Measurements from ENCODE around the gene EFTUD2.

EFTUD2 gene

GRCh38 chr17:44910231-44911106, 11.2 kb upstream of the EFTUD2 start:
- DNase-seq: no peak

DNA sequence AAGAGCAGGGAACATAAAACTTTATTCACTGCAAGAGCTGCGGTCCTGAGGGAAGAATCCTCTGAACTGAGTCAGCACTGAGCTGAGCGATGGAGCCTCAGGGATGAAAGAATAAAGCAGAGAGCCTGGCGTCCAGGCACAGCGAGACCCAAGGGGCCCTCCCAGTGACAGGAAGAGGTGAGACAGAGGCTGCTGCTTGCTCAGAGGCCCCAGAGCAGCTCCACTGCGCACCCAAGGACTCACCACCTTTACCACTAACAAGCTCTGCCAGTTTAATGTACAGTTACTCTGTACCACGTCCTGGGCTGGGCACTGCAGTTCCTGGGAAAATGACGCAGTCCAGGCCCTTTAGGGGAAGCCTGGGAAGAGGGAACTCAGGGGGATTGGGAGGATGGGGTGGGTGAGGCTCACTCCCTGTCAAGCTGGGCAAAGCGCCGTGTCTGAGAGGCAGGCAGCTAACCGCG, 10.5 kb upstream of the EFTUD2 start:
- no peak for DNase-seq

GRCh38 chr17:44908761-44909326, 9.6 kb upstream of the EFTUD2 start:
- DNase-seq: no peak

DNA sequence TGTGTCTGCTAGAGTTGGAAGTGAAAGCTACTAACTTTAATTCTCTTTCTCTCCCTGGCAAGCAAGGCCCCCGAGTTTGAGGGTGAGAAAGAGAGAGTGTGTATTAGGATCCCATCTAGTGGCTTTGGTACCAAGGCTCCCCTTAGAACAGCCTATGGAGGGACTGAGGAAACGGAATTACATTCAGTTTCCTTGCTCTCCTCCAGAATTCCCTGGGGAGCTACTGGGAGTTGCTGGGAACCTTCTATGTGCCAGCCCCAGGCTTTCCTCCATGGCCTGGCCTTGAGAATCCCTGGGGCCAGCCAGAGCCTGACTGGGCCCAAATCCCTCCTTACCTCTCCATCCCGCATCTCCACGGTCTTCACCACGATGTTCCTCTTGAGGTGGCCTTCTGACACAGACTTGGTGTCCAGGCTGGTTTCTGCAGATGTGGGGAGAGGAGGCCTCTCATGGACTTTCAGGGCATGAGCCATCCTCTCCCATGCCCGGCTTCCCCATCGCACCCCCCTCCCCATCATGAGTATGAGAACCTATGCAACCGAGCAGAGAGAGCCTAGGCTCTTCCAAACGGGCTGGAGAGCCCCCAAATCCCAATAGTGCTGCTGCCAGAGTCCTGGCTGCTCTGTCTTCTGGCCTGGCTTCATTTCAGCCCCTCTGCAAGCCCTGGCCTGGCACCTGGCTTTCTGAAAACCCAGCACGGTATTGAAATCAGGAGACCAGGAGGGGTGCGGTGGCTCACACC, 8.7 kb upstream of the EFTUD2 start:
- DNase-seq: no peak

DNA sequence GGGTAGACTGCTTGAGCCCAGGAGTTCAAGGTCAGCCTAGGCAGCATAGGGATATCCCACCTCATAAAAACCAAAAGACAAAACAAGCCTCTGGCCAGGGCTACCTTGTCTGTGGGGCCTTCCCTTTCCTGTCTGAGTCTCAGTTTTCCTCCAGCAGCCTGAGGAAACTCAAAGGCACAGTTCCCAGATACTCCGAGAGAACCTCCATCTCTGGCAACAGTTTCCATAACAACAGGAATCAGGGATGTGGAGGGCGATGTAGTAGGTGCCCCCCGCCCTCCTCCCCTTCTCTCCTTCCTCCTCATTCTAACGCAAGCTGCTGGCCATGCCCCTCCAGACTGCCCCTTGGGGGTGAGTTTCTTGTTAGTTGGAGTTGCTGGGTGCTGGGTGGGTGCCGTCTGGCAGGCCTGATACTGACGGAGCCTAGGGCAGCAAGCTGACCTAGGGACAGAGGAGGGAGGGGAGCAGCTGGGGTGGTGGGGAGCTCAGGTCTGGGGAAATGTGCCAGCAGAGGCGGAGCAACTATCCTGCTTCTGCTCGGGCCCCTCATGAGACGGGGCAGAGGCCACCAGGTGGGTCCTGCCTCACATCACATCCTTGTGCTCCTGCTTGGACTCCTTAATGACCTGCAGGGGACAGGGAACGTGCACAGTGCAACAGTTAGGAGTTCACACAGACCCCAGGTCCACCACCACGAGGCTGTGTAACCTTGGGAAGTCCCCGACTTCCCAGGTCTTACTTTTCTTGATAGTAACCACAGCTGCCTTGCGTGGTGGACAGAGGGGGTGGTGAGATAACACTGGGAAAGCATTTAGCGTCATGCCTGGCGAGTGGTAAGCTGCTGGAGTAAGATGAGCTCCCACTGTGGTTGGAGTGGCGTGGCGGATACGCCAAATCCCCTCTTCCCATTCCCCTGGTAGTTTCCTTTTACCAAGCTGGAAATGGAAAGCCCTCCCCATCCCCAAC, 7.8 kb upstream of the EFTUD2 start:
- no peak for DNase-seq

DNA sequence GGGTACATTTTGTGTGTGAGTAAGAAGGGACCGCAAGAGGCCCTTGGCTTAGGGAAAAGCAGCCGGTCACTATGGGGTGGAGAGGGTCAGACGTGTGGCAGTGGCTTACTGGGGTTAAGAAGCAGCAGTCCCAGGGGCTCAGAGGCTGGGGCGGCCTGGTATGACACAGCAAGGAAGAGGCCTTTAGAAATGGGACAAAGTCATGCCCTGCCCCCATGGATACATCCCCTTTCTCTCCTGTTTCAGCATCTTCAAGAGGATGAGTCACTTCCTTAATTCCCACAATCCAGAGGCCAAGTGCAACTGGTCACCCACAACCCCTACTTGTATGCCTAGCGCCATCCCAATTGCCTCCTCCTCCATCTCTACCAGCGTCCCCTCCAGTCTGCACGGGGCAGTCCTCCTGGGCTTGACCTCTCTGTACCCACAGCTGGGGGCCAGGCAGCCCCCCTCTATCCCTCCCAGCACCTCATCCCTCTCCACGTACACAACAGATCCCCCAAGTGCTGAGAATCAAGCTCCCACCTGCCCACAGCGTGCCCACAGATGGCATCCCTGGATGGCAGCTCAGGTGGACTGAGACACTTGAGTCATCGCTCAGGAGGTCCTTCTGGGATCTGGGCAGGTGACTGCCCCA, 6.9 kb upstream of the EFTUD2 start:
- DNase-seq: no peak

DNA sequence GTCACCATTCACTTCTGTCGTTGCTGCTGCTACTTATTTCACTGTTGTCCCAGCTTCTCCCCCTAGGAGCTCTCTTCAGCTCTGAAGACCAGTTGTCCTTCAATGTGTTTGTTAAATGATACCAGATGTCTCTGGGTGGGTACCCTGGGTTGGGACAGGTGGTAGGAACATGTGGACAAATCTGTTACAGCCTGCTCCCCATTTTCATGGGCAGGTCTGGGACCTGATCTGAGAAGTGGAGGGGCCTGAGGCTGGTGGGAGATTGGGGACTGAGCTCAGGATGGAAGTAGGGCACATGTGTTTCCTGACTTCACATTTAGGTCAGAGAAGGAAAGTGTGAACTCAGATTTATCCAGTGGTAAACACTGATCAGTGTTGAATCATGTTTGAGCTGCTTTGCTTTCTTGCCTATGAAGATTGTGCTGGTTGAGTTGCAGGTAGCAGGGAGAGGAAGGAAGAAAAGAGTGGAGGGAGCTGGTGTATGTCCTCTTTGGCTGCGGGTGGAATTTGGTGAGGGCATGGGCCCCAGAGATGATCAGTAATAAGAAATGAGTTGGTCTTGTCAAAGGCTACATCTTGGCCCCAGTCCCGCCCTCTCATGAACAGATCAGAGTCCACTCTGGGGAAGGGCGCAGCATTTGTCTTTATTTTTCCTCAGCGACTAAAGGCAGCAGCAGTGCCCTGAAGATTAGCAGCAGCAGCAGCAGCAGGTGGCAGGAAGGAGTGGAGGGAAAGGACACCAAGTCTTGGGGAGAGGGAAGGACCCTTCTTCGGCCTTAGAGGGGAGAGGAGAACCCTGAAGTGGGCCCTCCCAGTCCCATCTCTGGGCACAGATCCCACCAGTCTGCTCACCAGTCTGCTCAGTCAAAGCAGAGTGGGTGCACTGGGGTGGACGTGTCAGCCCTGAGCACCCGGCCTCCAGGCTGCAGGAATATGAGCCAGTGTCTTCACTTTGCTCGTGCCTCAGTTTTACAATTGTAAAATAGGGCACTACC, 6.1 kb upstream of the EFTUD2 start:
- no peak for DNase-seq

DNA sequence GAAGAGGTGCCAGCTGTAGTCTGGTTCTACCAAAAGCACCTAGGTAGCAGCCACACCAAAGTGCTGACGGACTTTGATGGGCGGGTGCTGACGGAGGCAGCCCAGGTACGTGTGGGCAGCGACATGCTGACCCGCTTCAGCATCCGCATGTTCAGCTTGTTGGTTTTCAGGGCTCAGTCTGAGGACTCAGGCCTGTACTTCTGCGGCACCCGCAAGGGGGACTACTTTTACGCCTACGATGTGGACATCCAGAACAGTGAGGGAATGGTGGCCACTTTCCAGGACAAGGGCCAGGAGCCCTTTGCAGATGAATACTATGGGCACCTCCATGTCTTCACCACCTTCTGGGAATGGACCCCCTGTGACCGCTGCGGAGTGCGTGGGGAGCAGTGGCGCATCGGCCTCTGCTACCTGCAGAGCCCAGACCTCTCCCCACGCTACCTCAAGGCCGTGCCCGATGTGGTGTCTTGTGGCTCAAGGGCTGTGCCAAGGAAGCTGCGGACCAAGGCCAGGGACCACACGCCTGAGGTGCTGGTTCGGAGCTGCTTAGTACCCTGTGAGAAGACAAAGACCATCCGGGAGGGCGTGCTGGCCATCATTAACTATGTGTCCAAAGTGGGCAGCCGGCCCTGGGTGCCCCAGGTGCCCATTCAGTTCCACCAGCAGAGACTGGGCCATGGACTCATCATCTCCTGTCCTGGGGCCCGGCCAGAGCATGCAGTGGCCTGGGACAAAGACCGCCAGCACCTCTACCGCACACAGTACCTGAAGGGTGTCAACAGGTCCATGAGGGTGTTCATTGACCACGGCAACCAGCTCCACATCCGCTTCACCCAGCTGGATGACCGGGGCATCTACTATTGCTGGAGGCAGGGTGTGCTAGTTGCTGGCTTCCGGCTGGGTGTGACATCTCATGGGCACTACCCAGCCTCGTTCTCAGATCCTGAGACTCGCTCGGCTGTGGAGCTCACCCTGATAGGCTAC, 5.0 kb upstream of the EFTUD2 start:
- DNase-seq: no peak

DNA sequence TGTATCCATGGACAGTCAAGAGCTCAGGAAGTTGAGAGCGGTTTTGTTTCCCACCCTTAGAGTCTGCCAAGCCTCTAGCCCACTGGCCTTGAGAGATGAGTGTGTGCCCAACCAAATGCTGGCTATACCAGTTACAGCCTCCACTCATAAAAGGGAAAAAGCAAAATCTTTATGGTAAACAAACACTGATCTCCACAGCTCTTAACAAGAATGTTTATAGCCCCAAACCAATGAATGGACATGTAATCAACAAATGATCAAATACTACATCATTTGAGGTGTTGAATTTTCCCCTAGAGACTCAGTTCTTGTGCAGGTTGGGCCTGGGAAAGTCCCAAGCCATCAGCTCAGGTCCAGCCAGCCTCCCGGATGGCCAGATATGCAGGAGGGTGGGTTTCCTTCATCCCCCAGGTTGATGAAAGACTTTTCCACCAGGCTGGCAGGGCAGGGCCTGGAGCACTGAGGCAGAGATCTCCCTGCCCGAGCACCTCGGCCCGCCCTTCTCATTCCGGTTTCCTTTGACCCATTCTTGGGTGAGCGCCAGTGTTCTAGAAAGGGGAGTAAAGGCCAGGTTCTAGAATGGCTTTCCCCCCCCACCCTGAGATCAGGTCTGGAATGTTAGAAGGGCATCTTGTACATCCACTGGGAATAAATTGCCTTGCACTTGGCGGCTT, 3.9 kb upstream of the EFTUD2 start:
- DNase-seq: no peak

DNA sequence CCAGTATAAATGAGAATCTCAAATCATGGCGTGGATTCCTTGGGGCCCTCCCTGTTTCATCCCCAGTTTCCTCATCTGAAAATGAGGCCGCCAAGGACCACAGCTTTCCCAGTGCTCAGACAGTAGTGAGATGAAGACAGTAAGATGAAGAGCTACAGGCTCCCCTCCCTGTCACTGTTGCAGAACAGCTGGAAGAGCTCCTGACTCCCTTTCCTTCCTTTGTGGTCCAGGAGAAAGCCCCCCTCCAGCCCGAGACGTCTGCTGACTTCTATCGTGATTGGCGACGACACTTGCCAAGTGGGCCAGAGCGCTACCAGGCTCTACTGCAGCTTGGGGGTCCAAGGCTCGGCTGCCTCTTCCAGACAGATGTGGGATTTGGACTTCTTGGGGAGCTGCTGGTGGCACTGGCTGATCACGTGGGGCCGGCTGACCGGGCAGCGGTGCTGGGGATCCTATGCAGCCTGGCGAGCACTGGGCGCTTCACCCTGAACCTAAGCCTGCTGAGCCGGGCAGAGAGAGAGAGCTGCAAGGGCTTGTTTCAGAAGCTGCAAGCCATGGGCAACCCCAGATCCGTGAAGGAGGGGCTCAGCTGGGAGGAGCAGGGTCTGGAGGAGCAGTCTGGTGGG, 3.0 kb upstream of the EFTUD2 start:
- no peak for DNase-seq

- peak; percentile 12 for DNase-seq
Observed at GRCh38 chr17:44901411-44901921, 2.2 kb upstream of the EFTUD2 start.

- no peak for DNase-seq
Observed at GRCh38 chr17:44900894-44901293, 1.6 kb upstream of the EFTUD2 start.

DNA sequence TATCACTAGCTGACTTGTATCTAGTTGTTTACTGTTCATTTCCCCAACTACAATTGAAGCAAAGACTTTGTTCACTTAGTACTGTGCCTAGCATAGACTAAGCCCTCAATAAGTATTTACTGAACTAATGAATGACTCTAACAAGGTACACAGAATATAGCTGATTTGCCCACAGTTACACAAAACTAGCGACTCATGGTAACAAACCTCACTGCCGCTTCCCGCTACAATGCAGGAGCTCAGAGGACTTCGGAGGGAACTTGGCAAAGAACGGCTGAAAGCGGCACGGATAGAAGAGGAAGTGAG, 524 bp downstream of the EFTUD2 start:
- DNase-seq: no peak

DNA sequence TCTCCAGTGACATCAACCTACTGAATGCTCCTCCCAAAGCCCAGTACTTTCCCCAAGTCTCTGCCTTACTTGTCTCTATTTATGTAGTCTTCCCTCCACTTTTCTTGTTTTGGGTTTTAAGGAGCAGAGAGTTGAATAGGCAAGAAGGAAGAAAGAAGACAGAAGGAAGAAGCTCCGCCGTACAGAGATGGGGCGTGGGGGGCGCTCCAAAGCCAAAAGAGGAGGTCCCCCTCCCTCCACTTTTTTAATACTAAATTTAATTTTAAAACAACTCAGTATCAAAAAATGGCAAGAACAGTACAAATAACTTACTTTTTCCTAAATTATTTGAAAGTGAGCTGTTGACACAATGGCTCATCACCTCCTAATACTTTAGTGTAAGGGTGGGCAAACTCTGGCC, 4.6 kb downstream of the EFTUD2 start:
- no peak for DNase-seq

DNA sequence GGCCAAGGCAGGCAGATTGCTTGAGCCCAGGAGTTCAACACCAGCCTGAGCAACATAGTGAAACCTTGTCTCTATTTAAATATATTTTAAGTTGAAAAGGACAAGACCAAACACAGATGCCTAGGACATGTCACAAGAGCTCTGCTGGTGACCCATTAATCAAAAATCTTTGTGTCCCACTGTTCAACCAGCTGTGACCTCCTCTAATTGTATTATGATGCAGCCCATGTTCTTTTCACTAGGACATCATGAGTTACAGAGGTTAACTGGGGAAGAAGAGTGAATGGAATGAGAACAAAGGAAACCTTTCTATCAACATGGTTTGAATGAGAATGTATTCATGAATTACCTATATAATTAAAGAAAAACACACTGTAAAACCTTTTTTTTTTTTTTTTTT, 7.0 kb downstream of the EFTUD2 start:
- no peak for DNase-seq

GRCh38 chr17:44889003-44889402, 10.2 kb downstream of the EFTUD2 start:
- no peak for DNase-seq

DNA sequence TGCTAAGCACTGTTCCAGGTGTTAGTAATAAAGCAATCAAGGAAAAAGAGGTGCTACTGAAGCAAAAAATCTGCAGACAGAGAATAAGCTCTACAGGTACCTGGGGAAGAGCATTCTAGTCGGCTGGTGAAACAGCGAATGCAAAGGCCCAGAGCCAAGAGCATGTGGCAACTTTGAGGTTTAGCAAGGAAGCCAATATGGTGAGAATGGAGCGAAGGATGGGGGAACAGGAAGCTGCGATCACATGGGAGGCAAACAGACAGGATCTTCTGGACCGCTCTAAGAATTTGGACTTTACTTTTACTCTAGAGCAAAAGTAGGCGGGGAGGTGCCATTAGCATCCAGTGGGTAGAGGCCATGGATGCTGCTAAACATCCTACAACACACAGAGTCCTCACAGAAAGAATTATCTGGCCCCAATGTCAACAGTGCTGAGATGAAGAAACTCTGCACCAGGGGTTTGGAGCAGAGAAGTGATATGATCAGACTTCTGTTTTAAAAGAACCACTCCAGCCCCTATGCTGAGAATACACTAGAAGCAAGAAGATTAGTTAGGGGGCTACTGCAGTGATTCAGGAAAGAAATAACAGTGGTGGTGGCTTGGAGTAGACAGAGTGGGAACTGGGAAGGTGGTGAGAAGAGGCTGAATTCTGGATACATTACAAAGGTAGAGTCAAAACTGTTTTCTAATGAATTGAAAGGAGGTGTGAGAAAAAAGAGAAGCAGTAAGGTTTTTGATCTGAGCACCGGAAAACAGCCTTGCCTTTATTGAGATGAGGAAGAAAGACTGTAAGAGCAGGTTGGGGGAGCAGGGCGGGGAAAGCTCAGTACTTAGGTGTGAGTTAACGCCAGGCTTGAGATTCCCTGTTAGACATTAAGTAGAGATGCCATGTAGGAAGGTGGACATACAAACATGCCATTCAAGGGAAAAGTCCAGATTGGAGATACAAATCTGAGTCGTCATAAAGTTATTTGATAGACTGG, 11.0 kb downstream of the EFTUD2 start:
- no peak for DNase-seq
